Cardiac muscle cell (in vitro differentiated cells and primary cell): ENCODE results near the gene FAM9A. TPM values are rescaled to one million over a fixed set of nuclear protein-coding genes. Genes with fewer than 3 reads are reported as not detected.
"Not testable (repeated sequence)": the region's sequence is repeated elsewhere in the genome, so short reads cannot be mapped to it uniquely, and the experiment has no call there.

Source experiments
- DNase-seq, 2 donors: peaks; one replicate each; pipeline versions ENCODE4 v3.0.0 to v3.0.0-alpha.2; 2010 to 2017; ENCODE audit warnings: low read depth in 1 of 2, low spot score in 1 of 2
- H3K27ac ChIP-seq: fragments of 200-600 bp; sonication (generic); 2 replicates; pipeline ENCODE4 v1.5.1; 2016
- H3K27me3 ChIP-seq: fragments of 200-600 bp; sonication (generic); 2 replicates; pipeline ENCODE4 v1.6.0; 2016; ENCODE audit warnings: control low read depth
- H3K36me3 ChIP-seq: fragments of 200-600 bp; sonication (generic); 2 replicates; pipeline ENCODE4 v1.5.1; 2016; ENCODE audit warnings: control low read depth
- H3K4me1 ChIP-seq: fragments of 200-600 bp; sonication (generic); 2 replicates; pipeline ENCODE4 v1.8.1; 2017; ENCODE audit warnings: low read depth, mild to moderate bottlenecking, mixed run types
- H3K4me3 ChIP-seq: fragments of 200-600 bp; sonication (generic); 2 replicates; pipeline ENCODE4 v1.5.1; 2016; ENCODE audit warnings: mild to moderate bottlenecking
- H3K9me3 ChIP-seq: fragments of 200-600 bp; sonication (generic); 2 replicates; pipeline ENCODE4 v1.5.1; 2017; ENCODE audit warnings: low read depth, mild to moderate bottlenecking, control low read depth
- polyA plus RNA-seq: library from polyadenylated mRNA; unstranded; fragments of >200 nt; fragmentation: Nextera tagmentation; extraction: Ambion mirVana; gene quantifications from 2 replicates; pipeline ENCODE4 v1.2.1, GENCODE V29; 2016
- total RNA-seq: library from RNA; depleted of rRNA; stranded (reverse); fragments of >200 nt; gene quantifications from 2 replicates; pipeline ENCODE4 v1.2.3, GENCODE V29; 2016
- TF ChIP-seq, protein P1 (sequence below): IDR thresholded peaks from 2 replicates; pipeline ENCODE4 v1.5.1; 2012; ENCODE audit warnings: low read depth, mild to moderate bottlenecking, low read length

Gene FAM9A
- total and polyA plus RNA-seq, 2 experiments from 2014 or later, result not detected

DNA sequence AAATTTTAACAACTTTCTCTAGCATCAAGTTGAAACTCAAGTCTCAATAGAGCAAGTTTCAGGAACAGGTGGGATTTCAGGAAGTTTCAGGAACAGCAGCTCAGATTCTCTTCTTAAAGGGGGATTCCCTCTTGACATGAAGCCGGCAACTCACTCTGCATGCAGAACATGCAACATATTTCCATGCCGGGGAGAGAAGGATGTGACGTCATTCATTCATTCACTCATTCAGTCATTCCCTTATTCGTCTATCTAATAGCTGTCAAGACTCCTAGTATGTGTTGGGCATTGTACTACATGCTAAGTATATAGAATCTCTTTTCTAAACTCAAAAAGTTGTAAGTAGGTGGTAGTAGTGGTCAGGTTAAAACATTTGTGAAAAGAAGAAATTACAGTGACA is 4.8 kb upstream of the FAM9A start:
- Histone ChIP-seq H3K4me1 (no peaks in the 10 kb centered on the region), H3K9me3 (no peaks in the 10 kb centered on the region), H3K27ac (no peak overlapping the region), H3K4me3 (no peak overlapping the region), H3K36me3 (no peaks in the 10 kb centered on the region), H3K27me3 (no peaks in the 10 kb centered on the region)
- no peak for DNase-seq
- TF ChIP-seq, protein P1, sequence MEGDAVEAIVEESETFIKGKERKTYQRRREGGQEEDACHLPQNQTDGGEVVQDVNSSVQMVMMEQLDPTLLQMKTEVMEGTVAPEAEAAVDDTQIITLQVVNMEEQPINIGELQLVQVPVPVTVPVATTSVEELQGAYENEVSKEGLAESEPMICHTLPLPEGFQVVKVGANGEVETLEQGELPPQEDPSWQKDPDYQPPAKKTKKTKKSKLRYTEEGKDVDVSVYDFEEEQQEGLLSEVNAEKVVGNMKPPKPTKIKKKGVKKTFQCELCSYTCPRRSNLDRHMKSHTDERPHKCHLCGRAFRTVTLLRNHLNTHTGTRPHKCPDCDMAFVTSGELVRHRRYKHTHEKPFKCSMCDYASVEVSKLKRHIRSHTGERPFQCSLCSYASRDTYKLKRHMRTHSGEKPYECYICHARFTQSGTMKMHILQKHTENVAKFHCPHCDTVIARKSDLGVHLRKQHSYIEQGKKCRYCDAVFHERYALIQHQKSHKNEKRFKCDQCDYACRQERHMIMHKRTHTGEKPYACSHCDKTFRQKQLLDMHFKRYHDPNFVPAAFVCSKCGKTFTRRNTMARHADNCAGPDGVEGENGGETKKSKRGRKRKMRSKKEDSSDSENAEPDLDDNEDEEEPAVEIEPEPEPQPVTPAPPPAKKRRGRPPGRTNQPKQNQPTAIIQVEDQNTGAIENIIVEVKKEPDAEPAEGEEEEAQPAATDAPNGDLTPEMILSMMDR, result no peak

DNA sequence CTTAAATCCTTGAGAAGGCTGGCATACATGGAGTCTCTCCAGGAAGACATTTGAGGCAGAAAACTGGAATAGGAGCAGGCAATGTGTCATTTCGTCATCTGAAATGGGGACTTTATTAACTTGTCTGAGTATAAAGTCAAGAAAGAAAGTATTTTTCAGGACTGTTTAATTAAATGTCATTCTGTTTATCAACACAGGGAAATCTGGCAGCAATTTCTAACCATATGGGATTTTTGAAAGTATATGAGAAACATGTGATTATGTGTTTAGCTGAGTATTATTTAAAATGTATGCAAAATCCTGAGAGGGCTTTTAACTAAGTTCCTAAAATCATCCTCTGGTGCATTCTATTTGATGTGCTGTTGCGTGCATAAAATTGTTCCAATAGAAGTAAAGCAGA is 3.9 kb upstream of the FAM9A start:
- H3K4me1 ChIP-seq, result no peaks in the 10 kb centered on the region
- no peak for DNase-seq
- no peaks in the 10 kb centered on the region for H3K27me3 ChIP-seq
- no peaks in the 10 kb centered on the region for H3K36me3 ChIP-seq
- no peaks in the 10 kb centered on the region for H3K9me3 ChIP-seq
- H3K27ac ChIP-seq, result no peak overlapping the region
- TF ChIP-seq, protein P1, result no peak
- H3K4me3 ChIP-seq, result no peak overlapping the region

DNA sequence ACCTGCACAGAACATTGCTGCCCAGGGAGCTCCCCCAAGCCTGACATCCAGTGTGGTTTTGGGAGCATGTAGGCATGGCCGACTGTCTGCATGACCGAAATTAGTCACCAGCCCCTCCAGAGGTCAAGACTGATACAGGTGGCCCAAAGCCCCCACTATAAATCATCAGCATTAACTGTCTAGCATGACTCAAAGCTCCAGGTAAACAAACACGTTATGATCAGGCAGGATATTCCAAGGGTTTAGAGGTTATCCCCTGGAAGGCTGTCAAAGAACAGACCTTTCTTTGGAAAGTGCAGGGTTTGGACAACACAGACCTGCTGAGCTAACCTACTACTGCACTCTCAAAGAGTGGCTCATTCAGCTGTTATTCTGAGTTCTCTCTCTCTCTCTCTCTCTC is 2.1 kb upstream of the FAM9A start:
- no peaks in the 10 kb centered on the region for H3K4me1 ChIP-seq
- no peak overlapping the region for H3K4me3 ChIP-seq
- no peaks in the 10 kb centered on the region for H3K9me3 ChIP-seq
- no peak for DNase-seq
- H3K27me3 ChIP-seq, result no peaks in the 10 kb centered on the region
- no peaks in the 10 kb centered on the region for H3K36me3 ChIP-seq
- TF ChIP-seq, protein P1, result no peak
- H3K27ac ChIP-seq, result no peak overlapping the region

DNA sequence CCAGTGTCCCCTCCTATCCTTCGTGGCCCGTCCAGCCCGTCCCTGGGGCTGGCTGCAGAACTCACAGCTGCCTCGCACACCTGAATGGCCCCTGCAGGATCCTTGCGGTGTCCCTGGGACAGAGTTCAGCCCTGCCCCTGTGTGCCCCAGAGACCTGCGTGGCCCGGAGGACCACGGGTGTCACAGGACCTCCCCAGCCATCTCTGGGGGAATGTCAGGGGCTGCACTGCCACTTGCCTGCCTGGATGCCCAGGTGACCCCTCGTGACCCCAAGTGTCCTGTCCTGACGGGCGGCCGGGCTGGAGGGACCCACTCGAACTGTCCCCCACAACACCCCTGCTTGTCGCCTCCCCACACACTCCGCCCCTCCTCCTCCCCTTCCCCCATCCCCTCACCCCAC is 832 bp downstream of the FAM9A start:
- not testable (repeated sequence) for H3K27me3 ChIP-seq, H3K4me1 ChIP-seq, DNase-seq, H3K9me3 ChIP-seq, H3K27ac ChIP-seq, H3K4me3 ChIP-seq, H3K36me3 ChIP-seq

DNA sequence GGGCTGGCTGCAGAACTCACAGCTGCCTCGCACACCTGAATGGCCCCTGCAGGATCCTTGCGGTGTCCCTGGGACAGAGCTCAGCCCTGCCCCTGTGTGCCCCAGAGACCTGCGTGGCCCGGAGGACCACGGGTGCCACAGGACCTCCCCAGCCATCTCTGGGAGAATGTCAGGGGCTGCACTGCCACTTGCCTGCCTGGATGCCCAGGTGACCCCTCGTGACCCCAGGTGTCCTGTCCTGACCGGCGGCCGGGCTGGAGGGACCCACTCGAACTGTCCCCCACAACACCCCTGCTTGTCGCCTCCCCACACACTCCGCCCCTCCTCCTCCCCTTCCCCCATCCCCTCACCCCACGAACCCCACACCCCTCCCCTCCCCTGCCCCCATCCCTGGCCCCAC is 1.9 kb downstream of the FAM9A start:
- H3K27ac ChIP-seq, H3K27me3 ChIP-seq, DNase-seq, H3K4me3 ChIP-seq, H3K9me3 ChIP-seq, H3K4me1 ChIP-seq, H3K36me3 ChIP-seq: not testable (repeated sequence)

GRCh38 chrX:8798702-8799101 is 2.5 kb downstream of the FAM9A start:
- H3K36me3 ChIP-seq, H3K9me3 ChIP-seq, DNase-seq, H3K27me3 ChIP-seq, H3K4me1 ChIP-seq, H3K27ac ChIP-seq, H3K4me3 ChIP-seq: not testable (repeated sequence)

- H3K9me3 ChIP-seq, H3K27ac ChIP-seq: not testable (repeated sequence)
Observed at GRCh38 chrX:8787119-8787518, 14.1 kb downstream of the FAM9A start.

DNA sequence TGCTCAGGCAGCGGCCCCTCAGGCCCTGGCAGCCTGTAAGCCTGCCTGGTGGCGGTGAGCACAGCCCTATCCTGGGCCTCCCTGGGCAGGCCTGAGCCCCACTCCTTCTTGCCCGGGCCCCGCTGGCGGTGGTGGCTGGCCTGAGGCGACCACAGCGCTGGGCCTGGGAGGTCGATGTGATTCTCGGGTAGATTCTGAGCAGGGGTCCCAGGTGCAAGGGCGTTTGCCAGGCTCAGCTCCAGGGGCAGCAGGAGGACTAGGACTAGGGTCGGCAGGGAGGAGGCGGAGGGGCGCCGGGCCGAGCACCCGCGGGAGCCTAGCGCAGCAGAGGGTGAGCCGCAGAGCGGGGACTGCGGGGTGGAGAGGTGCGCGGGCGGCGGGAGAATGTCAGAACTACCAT is 17.0 kb downstream of the FAM9A start:
- no peaks in the 10 kb centered on the region for H3K4me1 ChIP-seq
- no peak overlapping the region for H3K4me3 ChIP-seq
- no peak for DNase-seq
- no peaks in the 10 kb centered on the region for H3K27me3 ChIP-seq
- no peaks in the 10 kb centered on the region for H3K9me3 ChIP-seq
- H3K36me3 ChIP-seq, result no peaks in the 10 kb centered on the region
- H3K27ac ChIP-seq, result no peak overlapping the region
- TF ChIP-seq, protein P1, result no peak

More at GRCh38 chrX:8787119-8787518, 14.1 kb downstream of the FAM9A start:
- H3K36me3 ChIP-seq, H3K4me1 ChIP-seq, H3K4me3 ChIP-seq, H3K27me3 ChIP-seq, DNase-seq: not testable (repeated sequence)
